MG63 (cell line): ENCODE results near the gene SFMBT2. TPM values are rescaled to one million over a fixed set of nuclear protein-coding genes. Genes with fewer than 3 reads are reported as not detected.

Source experiments
- DNase-seq: peaks from one replicate; pipeline ENCODE4 v3.0.0-alpha.2; 2020
- H3K27me3 ChIP-seq: fragments of 250-450 bp; sonication (Bioruptor Pico); 2 replicates; pipeline ENCODE4 v1.5.1; 2020; ENCODE audit warnings: mild to moderate bottlenecking, moderate library complexity
- H3K36me3 ChIP-seq: fragments of 250-450 bp; sonication (Bioruptor Pico); 2 replicates; pipeline ENCODE4 v1.5.1; 2020; ENCODE audit warnings: mild to moderate bottlenecking, moderate library complexity
- H3K4me3 ChIP-seq: fragments of 250-450 bp; sonication (Bioruptor Pico); 2 replicates; pipeline ENCODE4 v1.5.1; 2020; ENCODE audit warnings: mild to moderate bottlenecking, moderate library complexity
- H3K9me3 ChIP-seq: fragments of 250-450 bp; sonication (Bioruptor Pico); 2 replicates; pipeline ENCODE4 v1.5.1; 2020; ENCODE audit warnings: mild to moderate bottlenecking, moderate library complexity
- total RNA-seq: library from RNA; depleted of rRNA; stranded (reverse); fragments of >200 nt; shearing (Covaris generic); gene quantifications from 2 replicates; pipeline ENCODE4 v1.2.3, GENCODE V29; 2014; ENCODE audit warnings: low replicate concordance; rRNA removed

Gene SFMBT2
- 0.03 TPM in 1 of 2 replicates, not detected in the other for total RNA-seq

GRCh38 chr10:7410862-7411670, at the start of gene SFMBT2:
TSS of gene SFMBT2 (minus strand) at chr10:7411034. CDS start at chr10:7381898, 29,136 bp downstream.
- Histone ChIP-seq H3K4me3 (peak within 1 kb of the TSS; percentile 39), H3K27me3 (peaks cover 58% of the 10 kb centered on the region), H3K9me3 (no peaks in the 10 kb centered on the region), H3K36me3 (no peaks in the 10 kb centered on the region)
- peak; percentile 53 for DNase-seq

DNA sequence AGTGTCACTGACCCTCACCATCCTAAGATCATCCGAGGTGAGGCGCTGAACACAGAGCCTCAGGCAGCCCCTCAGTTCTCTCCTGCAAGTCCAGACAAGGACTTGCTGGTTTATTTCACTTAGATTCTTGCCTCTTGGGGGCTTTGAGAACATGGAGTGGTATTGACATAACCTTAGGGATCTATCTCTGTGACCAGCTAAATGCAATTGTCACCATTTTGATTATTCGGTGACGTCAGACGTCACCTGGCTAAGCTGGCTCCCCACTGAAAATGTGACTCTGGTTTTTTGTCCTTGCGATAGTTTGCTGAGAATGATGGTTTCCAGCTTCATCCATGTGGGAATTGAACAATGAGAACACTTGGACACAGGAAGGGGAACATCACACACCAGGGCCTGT, 49.2 kb upstream of the SFMBT2 start:
- H3K4me3 ChIP-seq = no peak overlapping the region
- H3K36me3 ChIP-seq = no peaks in the 10 kb centered on the region
- no peak for DNase-seq
- H3K9me3 ChIP-seq = no peaks in the 10 kb centered on the region
- no peaks in the 10 kb centered on the region for H3K27me3 ChIP-seq

- Histone ChIP-seq H3K9me3 (no peaks in the 10 kb centered on the region), H3K27me3 (no peaks in the 10 kb centered on the region)
- no peak for DNase-seq
Measured at GRCh38 chr10:7458556-7458955, 47.7 kb upstream of the SFMBT2 start.

DNA sequence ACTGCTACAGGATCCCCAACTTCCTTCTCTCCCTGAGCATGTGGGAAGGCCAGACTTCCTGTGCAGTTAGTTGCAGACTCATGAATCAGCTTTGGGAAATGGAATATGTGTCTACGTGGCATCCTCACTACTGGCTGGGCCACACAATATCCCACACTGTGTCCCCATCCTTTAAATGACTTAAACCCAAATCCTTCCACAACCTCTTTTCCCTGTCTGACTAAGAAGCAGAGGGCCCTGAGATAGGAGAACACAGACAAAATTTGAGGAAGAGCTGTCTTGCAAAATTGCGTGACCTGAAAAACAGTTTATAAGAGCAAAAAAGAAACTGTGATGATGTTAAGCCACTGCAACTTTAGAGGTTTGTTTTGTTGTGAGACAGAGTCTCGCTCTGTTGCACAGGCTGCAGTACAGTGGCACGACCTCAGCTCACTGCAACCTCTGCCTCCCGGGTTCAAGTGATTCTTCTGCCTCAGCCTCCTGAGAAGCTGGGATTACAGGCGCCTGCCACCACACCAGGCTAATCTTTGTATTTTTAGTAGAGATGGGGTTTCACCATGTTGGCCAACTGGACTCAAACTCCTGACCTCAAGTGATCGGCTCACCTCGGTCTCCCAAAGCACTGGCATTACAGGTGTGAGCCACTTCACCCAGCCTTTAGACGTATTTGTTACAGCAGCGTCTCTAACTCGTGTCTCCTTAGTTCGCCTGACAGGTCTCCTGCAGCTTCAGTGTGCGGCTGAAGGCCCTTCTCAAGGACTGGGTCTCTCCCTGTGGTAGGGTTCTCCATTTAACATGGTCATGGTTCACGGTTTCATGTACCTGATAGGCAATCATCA, 46.9 kb upstream of the SFMBT2 start:
- Histone ChIP-seq H3K36me3 (no peaks in the 10 kb centered on the region), H3K9me3 (no peaks in the 10 kb centered on the region), H3K4me3 (no peak overlapping the region), H3K27me3 (no peaks in the 10 kb centered on the region)
- no peak for DNase-seq

More at GRCh38 chr10:7458556-7458955, 47.7 kb upstream of the SFMBT2 start:
- Histone ChIP-seq H3K4me3 (no peak overlapping the region), H3K36me3 (no peaks in the 10 kb centered on the region)

- no peak overlapping the region for H3K4me3 ChIP-seq
- DNase-seq = no peak
- peaks cover 10% of the 10 kb centered on the region for H3K9me3 ChIP-seq
- H3K36me3 ChIP-seq = no peaks in the 10 kb centered on the region
- H3K27me3 ChIP-seq = 0 out of 2 replicates have a peak, but pooled peaks cover 2% of the 10 kb centered on the region
Measured at GRCh38 chr10:7449063-7449695, 38.3 kb upstream of the SFMBT2 start.

DNA sequence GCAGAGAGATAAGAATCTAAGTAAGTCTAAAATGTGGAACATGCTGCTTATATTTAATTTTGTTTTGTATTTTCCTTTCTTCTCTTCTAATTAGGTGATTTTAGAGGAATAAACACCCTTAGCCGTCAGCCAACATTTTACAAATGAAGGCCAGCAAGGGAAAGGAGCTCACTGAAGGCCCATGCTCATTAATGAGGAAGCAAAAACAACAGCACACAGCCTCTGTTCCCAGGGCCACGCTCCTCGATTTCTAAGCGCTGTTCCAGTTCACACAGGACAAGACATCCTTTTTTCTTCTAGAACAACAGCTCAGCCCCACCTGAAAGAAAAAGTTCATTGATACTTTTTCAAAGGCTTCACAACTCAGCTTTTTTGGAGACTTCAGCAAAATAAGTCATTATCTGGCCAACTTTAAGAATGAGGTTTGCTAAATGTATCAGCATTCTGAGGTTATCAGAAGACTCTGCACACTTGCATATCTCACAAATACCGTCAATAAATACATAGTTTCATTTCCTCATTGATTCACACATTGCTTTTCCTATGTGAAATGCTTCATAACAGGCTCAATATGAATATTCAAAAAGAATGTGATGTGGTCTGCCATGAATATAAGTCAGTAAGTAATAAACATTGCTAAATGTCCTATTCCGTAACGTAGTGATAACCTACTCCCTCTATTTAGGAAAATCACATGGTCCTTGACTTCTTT, 34.8 kb upstream of the SFMBT2 start:
- Histone ChIP-seq H3K27me3 (peaks cover 5% of the 10 kb centered on the region; the same call in 1 of the 2 replicates), H3K9me3 (peaks cover 10% of the 10 kb centered on the region), H3K4me3 (no peak overlapping the region), H3K36me3 (no peaks in the 10 kb centered on the region)
- DNase-seq = no peak

- no peak for DNase-seq
- H3K36me3 ChIP-seq = no peaks in the 10 kb centered on the region
- H3K27me3 ChIP-seq = peaks cover 5% of the 10 kb centered on the region; the same call in 1 of the 2 replicates
- no peak overlapping the region for H3K4me3 ChIP-seq
- H3K9me3 ChIP-seq = peaks cover 10% of the 10 kb centered on the region
Measured at GRCh38 chr10:7444551-7445121, 33.8 kb upstream of the SFMBT2 start.

DNA sequence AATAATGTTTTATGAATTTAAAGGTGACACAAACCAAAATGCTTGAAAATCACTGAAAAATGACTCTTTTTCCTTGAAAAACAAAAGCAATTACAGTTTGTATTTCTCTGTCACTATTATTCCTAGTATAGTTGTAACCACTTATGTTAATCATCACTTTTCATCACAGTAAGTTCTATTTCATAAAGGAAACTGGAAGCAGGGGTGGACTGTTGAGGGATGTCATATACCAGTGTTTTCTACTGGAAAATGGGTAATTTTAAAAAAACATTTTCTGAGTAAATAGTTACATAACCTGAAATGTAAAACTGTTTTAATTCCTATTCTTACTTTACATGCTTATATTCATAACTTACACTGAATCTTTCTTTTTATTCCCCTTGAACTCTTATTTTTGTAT, 32.2 kb upstream of the SFMBT2 start:
- Histone ChIP-seq H3K4me3 (no peak overlapping the region), H3K9me3 (no peaks in the 10 kb centered on the region), H3K27me3 (peaks cover 7% of the 10 kb centered on the region; the same call in 1 of the 2 replicates), H3K36me3 (no peaks in the 10 kb centered on the region)
- no peak for DNase-seq

- no peak for DNase-seq
- H3K27me3 ChIP-seq = peaks cover 7% of the 10 kb centered on the region; the same call in 1 of the 2 replicates
- no peak overlapping the region for H3K4me3 ChIP-seq
- no peaks in the 10 kb centered on the region for H3K9me3 ChIP-seq
- H3K36me3 ChIP-seq = no peaks in the 10 kb centered on the region
Measured at GRCh38 chr10:7441403-7442147, 30.7 kb upstream of the SFMBT2 start.

GRCh38 chr10:7439696-7440095, 28.9 kb upstream of the SFMBT2 start:
- no peak for DNase-seq
- no peaks in the 10 kb centered on the region for H3K9me3 ChIP-seq
- H3K36me3 ChIP-seq = no peaks in the 10 kb centered on the region
- H3K27me3 ChIP-seq = peaks cover 5% of the 10 kb centered on the region; the same call in 1 of the 2 replicates
- no peak overlapping the region for H3K4me3 ChIP-seq

GRCh38 chr10:7438196-7438986, 27.6 kb upstream of the SFMBT2 start:
- no peak overlapping the region for H3K4me3 ChIP-seq
- H3K9me3 ChIP-seq = no peaks in the 10 kb centered on the region
- no peaks in the 10 kb centered on the region for H3K36me3 ChIP-seq
- DNase-seq = no peak
- peaks cover 5% of the 10 kb centered on the region; the same call in 1 of the 2 replicates for H3K27me3 ChIP-seq

DNA sequence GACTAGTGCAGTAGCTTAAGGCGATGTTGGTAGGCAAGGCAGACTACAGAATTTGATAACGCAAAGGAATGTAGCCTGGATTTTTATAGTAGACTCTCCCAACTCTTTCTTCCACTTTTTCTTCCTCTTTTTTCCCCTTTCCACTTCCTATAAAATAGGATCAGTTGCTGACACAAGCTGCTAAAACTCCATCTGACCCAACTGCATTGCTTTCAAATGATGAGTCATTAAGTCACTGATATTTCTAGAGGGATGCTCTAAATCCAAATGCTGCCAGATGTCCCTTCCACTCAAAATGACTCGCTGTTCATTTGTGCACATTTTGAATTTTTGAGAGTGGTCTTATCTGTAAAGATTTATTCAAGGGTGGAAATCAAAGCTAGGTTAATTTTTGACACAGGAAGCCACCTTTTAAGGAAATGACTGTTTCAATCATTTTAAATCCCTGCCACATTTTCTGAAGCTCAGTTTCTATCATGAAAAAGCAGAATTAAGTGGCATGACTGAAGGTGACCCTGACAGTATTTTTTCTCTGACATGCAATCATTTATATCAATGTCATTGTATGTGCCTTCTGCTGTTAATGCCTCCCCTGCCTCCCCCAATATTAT, 25.8 kb upstream of the SFMBT2 start:
- H3K27me3 ChIP-seq = peaks cover 5% of the 10 kb centered on the region; the same call in 1 of the 2 replicates
- no peak for DNase-seq
- no peaks in the 10 kb centered on the region for H3K9me3 ChIP-seq
- no peak overlapping the region for H3K4me3 ChIP-seq
- no peaks in the 10 kb centered on the region for H3K36me3 ChIP-seq

- Histone ChIP-seq H3K9me3 (no peaks in the 10 kb centered on the region), H3K4me3 (no peak overlapping the region), H3K27me3 (peaks cover 5% of the 10 kb centered on the region; the same call in 1 of the 2 replicates), H3K36me3 (no peaks in the 10 kb centered on the region)
- no peak for DNase-seq
Measured at GRCh38 chr10:7435674-7436073, 24.8 kb upstream of the SFMBT2 start.

DNA sequence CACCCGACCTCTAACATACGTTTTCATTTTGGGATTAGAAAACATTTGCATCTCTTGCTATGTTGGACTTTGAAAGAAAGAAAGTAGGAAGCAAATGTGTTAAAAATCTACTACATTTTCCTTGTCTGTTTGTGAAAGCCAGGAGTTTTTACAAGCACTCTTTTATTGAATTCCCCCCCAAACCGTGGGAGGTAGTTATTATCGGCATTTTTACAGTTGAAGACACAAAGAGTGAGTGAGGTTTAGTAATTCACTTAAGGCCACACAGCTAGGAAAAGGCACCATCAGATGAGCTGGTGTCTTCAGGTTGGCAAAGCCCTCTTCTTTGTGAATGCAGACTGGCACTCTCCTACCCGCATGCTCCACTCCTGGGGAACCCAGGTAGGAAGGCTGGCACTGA, 23.5 kb upstream of the SFMBT2 start:
- H3K36me3 ChIP-seq = no peaks in the 10 kb centered on the region

More for the DNA sequence above, 23.5 kb upstream of the SFMBT2 start:
- H3K9me3 ChIP-seq = no peaks in the 10 kb centered on the region
- DNase-seq = no peak
- no peak overlapping the region for H3K4me3 ChIP-seq
- H3K27me3 ChIP-seq = peaks cover 5% of the 10 kb centered on the region; the same call in 1 of the 2 replicates
